HEK293 (cell line): Measurements from ENCODE around the gene ARID3A.

Experiments used
- CTCF ChIA-PET: fragments of 350-600 bp; formaldehyde crosslinking; extraction: SDS; loops from one replicate; lab custom pipeline; 2021; ENCODE audit warnings: antibody characterized with exemption; lab: Yijun Ruan, JAX
- POLR2A ChIA-PET: fragments of 300-600 bp; formaldehyde crosslinking; extraction: SDS; loops from one replicate; lab custom pipeline; 2020; ENCODE audit warnings: antibody characterized with exemption, inconsistent platforms; lab: Yijun Ruan, JAX
- H3K27ac ChIP-seq: fragments of 200-500 bp; sonication (Bioruptor generic); 2 replicates; pipeline ENCODE4 v1.5.1; 2014; ENCODE audit warnings: low read depth, low read length, control low read depth, inconsistent platforms; ENCODE audit errors: extremely low read depth
- H3K36me3 ChIP-seq, 2 experiments: fragments of 200-500 bp in 1 of 2; sonication (Bioruptor generic) in 1 of 2; 1 replicate in 1 of 2; 2 replicates in 1 of 2; pipeline ENCODE4 v1.5.1; 2014 to 2017; ENCODE audit warnings: inconsistent platforms in 2 of 2, low read length in 2 of 2; ENCODE audit not compliant: control insufficient read depth in 2 of 2, insufficient read depth in 1 of 2
- H3K4me1 ChIP-seq: fragments of 200-500 bp; sonication (Bioruptor generic); 2 replicates; pipeline ENCODE4 v1.5.1; 2014; ENCODE audit warnings: mild to moderate bottlenecking, low read length, inconsistent platforms; ENCODE audit not compliant: control insufficient read depth, insufficient read depth
- H3K4me3 ChIP-seq: 2 replicates; pipeline ENCODE4 v1.5.1; 2011; ENCODE audit warnings: low read depth, mild to moderate bottlenecking, control low read depth, low read length, moderate library complexity
- H3K9me3 ChIP-seq: fragments of 200-500 bp; sonication (Bioruptor generic); 2 replicates; pipeline ENCODE4 v1.5.1; 2014; ENCODE audit warnings: low read depth, low read length, inconsistent platforms; ENCODE audit not compliant: control insufficient read depth, insufficient read depth
- BCL6B ChIP-seq: fragments of 450-650 bp; formaldehyde crosslinking; IDR thresholded peaks from 2 replicates; pipeline ENCODE4 v1.5.1; 2017; ENCODE audit warnings: missing biosample characterization, missing genetic modification characterization
- HIC1 ChIP-seq: fragments of 450-650 bp; formaldehyde crosslinking; IDR thresholded peaks from 2 replicates; pipeline ENCODE4 v1.5.1; 2016; ENCODE audit warnings: missing biosample characterization, missing genetic modification characterization
- MEIS1 ChIP-seq: sonication (generic); formaldehyde crosslinking; IDR thresholded peaks from 2 replicates; pipeline ENCODE4 v1.8.1; 2022; ENCODE audit warnings: missing genetic modification reagents, mild to moderate bottlenecking, borderline replicate concordance
- PRDM6 ChIP-seq: fragments of 450-650 bp; formaldehyde crosslinking; IDR thresholded peaks from 2 replicates; pipeline ENCODE4 v1.5.1; 2017; ENCODE audit warnings: missing biosample characterization, missing genetic modification characterization
- SP3 ChIP-seq: fragments of 450-650 bp; formaldehyde crosslinking; IDR thresholded peaks from 2 replicates; pipeline ENCODE4 v1.5.1; 2016; ENCODE audit warnings: missing biosample characterization, missing genetic modification characterization
- SP7 ChIP-seq: fragments of 450-650 bp; formaldehyde crosslinking; IDR thresholded peaks from 2 replicates; pipeline ENCODE4 v1.5.1; 2016; ENCODE audit warnings: missing biosample characterization, missing genetic modification characterization
- TRIM28 ChIP-seq: IDR thresholded peaks from 2 replicates; pipeline ENCODE4 v1.6.1; 2011; ENCODE audit warnings: low read length, control low read depth, borderline replicate concordance
- ZBTB26 ChIP-seq: fragments of 450-650 bp; formaldehyde crosslinking; optimal IDR thresholded peaks from 2 replicates; pipeline ENCODE3; 2016; ENCODE audit warnings: missing biosample characterization, mild to moderate bottlenecking, missing genetic modification characterization
- ZFP3 ChIP-seq: fragments of 450-650 bp; formaldehyde crosslinking; IDR thresholded peaks from 2 replicates; pipeline ENCODE4 v1.5.1; 2016; ENCODE audit warnings: low read depth, missing biosample characterization, missing genetic modification characterization
- ZFP37 ChIP-seq: fragments of 450-650 bp; formaldehyde crosslinking; IDR thresholded peaks from 2 replicates; pipeline ENCODE4 v1.5.1; 2016; ENCODE audit warnings: missing biosample characterization, missing genetic modification characterization
- ZNF155 ChIP-seq: fragments of 450-650 bp; formaldehyde crosslinking; IDR thresholded peaks from 2 replicates; pipeline ENCODE4 v1.5.1; 2016; ENCODE audit warnings: missing biosample characterization, missing genetic modification characterization
- ZNF184 ChIP-seq: fragments of 450-650 bp; IDR thresholded peaks from 2 replicates; pipeline ENCODE4 v1.5.1; 2018; ENCODE audit warnings: missing biosample characterization, mild to moderate bottlenecking, missing genetic modification characterization
- ZNF362 ChIP-seq: fragments of 450-650 bp; formaldehyde crosslinking; IDR thresholded peaks from 2 replicates; pipeline ENCODE4 v1.5.1; 2016; ENCODE audit warnings: missing biosample characterization, missing genetic modification characterization
- ZNF404 ChIP-seq: fragments of 450-650 bp; formaldehyde crosslinking; IDR thresholded peaks from 2 replicates; pipeline ENCODE4 v1.5.1; 2017; ENCODE audit warnings: missing biosample characterization, missing genetic modification characterization
- ZNF426 ChIP-seq: fragments of 450-650 bp; formaldehyde crosslinking; IDR thresholded peaks from 2 replicates; pipeline ENCODE4 v1.5.1; 2017; ENCODE audit warnings: missing biosample characterization, missing genetic modification characterization, mild to moderate bottlenecking, inconsistent platforms, moderate library complexity
- ZNF473 ChIP-seq: fragments of 450-650 bp; formaldehyde crosslinking; IDR thresholded peaks from 2 replicates; pipeline ENCODE4 v1.5.1; 2017; ENCODE audit warnings: missing biosample characterization, missing genetic modification characterization
- ZNF555 ChIP-seq: fragments of 450-650 bp; formaldehyde crosslinking; conservative IDR thresholded peaks from 2 replicates; pipeline ENCODE4 v1.5.1; 2017; ENCODE audit warnings: missing biosample characterization, mild to moderate bottlenecking, missing genetic modification characterization, inconsistent platforms
- ZNF624 ChIP-seq: fragments of 450-650 bp; formaldehyde crosslinking; IDR thresholded peaks from 2 replicates; pipeline ENCODE4 v1.5.1; 2017; ENCODE audit warnings: missing biosample characterization, missing genetic modification characterization
- ZNF645 ChIP-seq: fragments of 450-650 bp; formaldehyde crosslinking; IDR thresholded peaks from 2 replicates; pipeline ENCODE4; 2016; ENCODE audit warnings: missing biosample characterization, missing genetic modification characterization
- ZNF677 ChIP-seq: fragments of 450-650 bp; IDR thresholded peaks from 2 replicates; pipeline ENCODE4 v1.5.0; 2018; ENCODE audit warnings: missing biosample characterization, mild to moderate bottlenecking, missing genetic modification characterization, moderate library complexity
- ZNF692 ChIP-seq: fragments of 450-650 bp; formaldehyde crosslinking; IDR thresholded peaks from 2 replicates; pipeline ENCODE4 v1.5.1; 2016; ENCODE audit warnings: missing biosample characterization, missing genetic modification characterization
- ZNF76 ChIP-seq: fragments of 450-650 bp; formaldehyde crosslinking; IDR thresholded peaks from 2 replicates; pipeline ENCODE4; 2016; ENCODE audit warnings: low read depth, missing biosample characterization, missing genetic modification characterization, borderline replicate concordance
- ZSCAN4 ChIP-seq: fragments of 450-650 bp; formaldehyde crosslinking; IDR thresholded peaks from 2 replicates; pipeline ENCODE4 v1.5.1; 2017; ENCODE audit warnings: missing biosample characterization, missing genetic modification characterization

Gene ARID3A

GRCh38 chr19:999379-999719 is 73.5 kb downstream of the ARID3A start:
- H3K4me1 ChIP-seq, result peaks cover 7% of the 10 kb centered on the region
- H3K9me3 ChIP-seq, result no peaks in the 10 kb centered on the region
- POLR2A ChIA-PET, result interaction anchor here (0.6 to 0.8 kb wide), 2 partner anchors 16 to 234 kb away, joined by 3 read pairs; no protein-coding TSS in a partner anchor
- H3K27ac ChIP-seq, result no peak overlapping the region
- CTCF ChIA-PET, result interaction anchor here (1.1 to 2.7 kb wide), 2 partner anchors 76 to 196 kb away, joined by 3 to 13 read pairs; no protein-coding TSS in a partner anchor
- TF ChIP-seq ZNF184 (tag by site-specific recombination) (no peak), ZNF404 (no peak), ZNF473 (tag by site-specific recombination) (0 out of 2 replicates have a peak, but pooled peaks have one; percentile 47), ZSCAN4 (tag by site-specific recombination) (no peak), ZNF555 (tag by site-specific recombination) (no peak), ZFP3 (peak; percentile 100), ZNF677 (tag by site-specific recombination) (no peak)
- no peak overlapping the region for H3K4me3 ChIP-seq
- peaks cover 0 to 3% of the 10 kb centered on the region in 2 experiments; a peak in 1 of 3 replicates for H3K36me3 ChIP-seq

- Histone ChIP-seq H3K36me3 (no peaks in the 10 kb centered on the region), H3K4me3 (peak within 1 kb of the TSS; percentile 27), H3K9me3 (no peaks in the 10 kb centered on the region), H3K4me1 (peaks cover 7% of the 10 kb centered on the region), H3K27ac (no peak within 1 kb of the TSS)
- POLR2A ChIA-PET, result no interaction called here
- CTCF ChIA-PET, result interaction anchor here (0.8 to 1.3 kb wide), 2 partner anchors 14 to 26 kb away, joined by 3 read pairs; no protein-coding TSS in a partner anchor
- TF ChIP-seq HIC1 (peak; percentile 83), SP3 (tag by site-specific recombination) (peak; percentile 45; the same call in 1 of the 2 replicates), ZNF426 (tag by site-specific recombination) (no peak), ZBTB26 (tag by site-specific recombination) (peak; percentile 76), ZNF362 (tag by site-specific recombination) (no peak), ZNF76 (tag by site-specific recombination) (peak; percentile 69), ZFP37 (tag by site-specific recombination) (no peak), PRDM6 (tag by site-specific recombination) (no peak), ZNF624 (tag by site-specific recombination) (no peak), TRIM28 (no peak), MEIS1 (CRISPR knock-in tag) (no peak), BCL6B (tag by site-specific recombination) (no peak), ZNF692 (tag by site-specific recombination) (peak; percentile 63), ZNF645 (tag by site-specific recombination) (no peak), ZNF155 (tag by site-specific recombination) (no peak), SP7 (tag by site-specific recombination) (peak; percentile 76)
Observed at GRCh38 chr19:1000095-1000494, 74.3 kb downstream of the ARID3A start, which contains the start of gene GRIN3B. GRIN3B (plus strand) TSS chr19:1000419; CDS start chr19:1000438, 19 bp downstream.
